ENCODE results near the gene CHRNG.

GRCh38 chr2:232578626-232579025 lies 39.1 kb downstream of the CHRNG start:
- TF ChIP-seq ZSCAN23 (tag by site-specific recombination; IDR thresholded peaks at IDR 0.05) (no peak), ELK4 (IDR thresholded peaks at IDR 0.05; ENCODE audit: borderline replicate concordance, low read depth, low read length) (no peak), ZNF707 (tag by site-specific recombination; IDR thresholded peaks at IDR 0.05) (no peak), PATZ1 (tag by site-specific recombination; IDR thresholded peaks at IDR 0.05) (no peak), REST (tag by site-specific recombination; IDR thresholded peaks at IDR 0.05) (no peak)
- TF ChIP-seq, protein P1, sequence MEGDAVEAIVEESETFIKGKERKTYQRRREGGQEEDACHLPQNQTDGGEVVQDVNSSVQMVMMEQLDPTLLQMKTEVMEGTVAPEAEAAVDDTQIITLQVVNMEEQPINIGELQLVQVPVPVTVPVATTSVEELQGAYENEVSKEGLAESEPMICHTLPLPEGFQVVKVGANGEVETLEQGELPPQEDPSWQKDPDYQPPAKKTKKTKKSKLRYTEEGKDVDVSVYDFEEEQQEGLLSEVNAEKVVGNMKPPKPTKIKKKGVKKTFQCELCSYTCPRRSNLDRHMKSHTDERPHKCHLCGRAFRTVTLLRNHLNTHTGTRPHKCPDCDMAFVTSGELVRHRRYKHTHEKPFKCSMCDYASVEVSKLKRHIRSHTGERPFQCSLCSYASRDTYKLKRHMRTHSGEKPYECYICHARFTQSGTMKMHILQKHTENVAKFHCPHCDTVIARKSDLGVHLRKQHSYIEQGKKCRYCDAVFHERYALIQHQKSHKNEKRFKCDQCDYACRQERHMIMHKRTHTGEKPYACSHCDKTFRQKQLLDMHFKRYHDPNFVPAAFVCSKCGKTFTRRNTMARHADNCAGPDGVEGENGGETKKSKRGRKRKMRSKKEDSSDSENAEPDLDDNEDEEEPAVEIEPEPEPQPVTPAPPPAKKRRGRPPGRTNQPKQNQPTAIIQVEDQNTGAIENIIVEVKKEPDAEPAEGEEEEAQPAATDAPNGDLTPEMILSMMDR (tag by site-specific recombination; IDR thresholded peaks at IDR 0.05): no peak
- TF ChIP-seq, protein P2, sequence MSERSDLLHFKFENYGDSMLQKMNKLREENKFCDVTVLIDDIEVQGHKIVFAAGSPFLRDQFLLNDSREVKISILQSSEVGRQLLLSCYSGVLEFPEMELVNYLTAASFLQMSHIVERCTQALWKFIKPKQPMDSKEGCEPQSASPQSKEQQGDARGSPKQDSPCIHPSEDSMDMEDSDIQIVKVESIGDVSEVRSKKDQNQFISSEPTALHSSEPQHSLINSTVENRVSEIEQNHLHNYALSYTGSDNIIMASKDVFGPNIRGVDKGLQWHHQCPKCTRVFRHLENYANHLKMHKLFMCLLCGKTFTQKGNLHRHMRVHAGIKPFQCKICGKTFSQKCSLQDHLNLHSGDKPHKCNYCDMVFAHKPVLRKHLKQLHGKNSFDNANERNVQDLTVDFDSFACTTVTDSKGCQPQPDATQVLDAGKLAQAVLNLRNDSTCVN (tag by site-specific recombination; optimal IDR thresholded peaks at IDR 0.05): no peak
- TF ChIP-seq, protein P3, sequence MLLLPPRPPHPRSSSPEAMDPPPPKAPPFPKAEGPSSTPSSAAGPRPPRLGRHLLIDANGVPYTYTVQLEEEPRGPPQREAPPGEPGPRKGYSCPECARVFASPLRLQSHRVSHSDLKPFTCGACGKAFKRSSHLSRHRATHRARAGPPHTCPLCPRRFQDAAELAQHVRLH (tag by site-specific recombination; IDR thresholded peaks at IDR 0.05): no peak
